Colon (tissue), 2 donors: ENCODE measurements around the gene TTC23.
A peak's percentile ranks its signal among the peaks of the same experiment; 100 is the strongest.

Experiments used
- FAIRE-seq: peaks from 2 replicates; lab custom pipeline; 2012; peaks lifted over from hg19 to GRCh38; lab: Jason Lieb, UNC
- donor health status: control.
- donor health status: control.

Gene TTC23

DNA sequence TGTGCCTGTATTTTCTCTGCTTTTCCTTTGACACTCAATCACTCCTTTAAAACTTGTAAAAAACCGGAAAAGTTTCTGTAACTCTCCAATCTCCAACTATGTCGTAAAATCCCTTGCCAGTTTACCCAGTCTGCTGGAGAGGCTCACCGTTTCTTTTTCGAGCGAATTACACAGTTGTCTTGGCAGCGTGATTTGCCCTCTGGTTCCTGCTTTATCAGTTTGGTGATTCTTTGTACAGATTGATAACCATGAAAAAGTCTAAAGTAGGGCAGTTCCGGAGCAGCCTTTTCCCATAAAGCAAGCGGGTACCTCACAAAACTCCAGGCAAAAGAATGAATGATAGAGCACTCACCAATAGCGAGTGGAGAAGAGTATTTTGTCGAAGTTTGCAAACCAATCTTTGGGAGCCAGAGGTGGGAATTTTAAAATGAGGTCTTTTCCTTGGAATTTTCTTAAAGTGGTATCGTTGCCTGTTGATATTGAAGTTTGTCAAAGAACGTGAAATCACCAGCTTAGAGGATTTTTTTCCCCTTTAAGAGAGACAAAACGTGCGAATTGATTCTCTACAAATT lies at the start of gene TTC23:
TSS of gene TTC23 (minus strand) at position 312 of the 572 bp plus-strand sequence. CDS start 20,869 bp downstream, outside the sequence.
- peak; percentile 57 for FAIRE-seq

DNA sequence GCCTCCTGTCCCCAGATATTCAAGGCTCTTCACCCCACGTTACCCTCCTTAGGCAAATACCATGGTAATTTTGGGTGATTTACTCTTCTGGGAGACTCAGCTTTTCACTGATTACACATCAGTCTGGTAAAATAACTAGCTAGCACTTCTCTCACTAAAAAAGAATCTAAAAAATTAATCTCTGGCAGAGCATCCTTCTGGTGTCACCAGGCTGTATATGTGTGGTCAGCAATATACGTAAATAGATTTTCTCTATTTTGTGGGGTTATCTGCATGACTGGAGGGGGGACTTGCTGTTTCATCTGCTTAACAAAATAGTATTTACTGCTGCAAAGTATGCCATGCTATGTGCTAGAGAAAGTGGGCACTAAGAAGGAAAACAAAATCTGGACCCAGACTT lies 47.0 kb upstream of the TTC23 start:
- no peak for FAIRE-seq

DNA sequence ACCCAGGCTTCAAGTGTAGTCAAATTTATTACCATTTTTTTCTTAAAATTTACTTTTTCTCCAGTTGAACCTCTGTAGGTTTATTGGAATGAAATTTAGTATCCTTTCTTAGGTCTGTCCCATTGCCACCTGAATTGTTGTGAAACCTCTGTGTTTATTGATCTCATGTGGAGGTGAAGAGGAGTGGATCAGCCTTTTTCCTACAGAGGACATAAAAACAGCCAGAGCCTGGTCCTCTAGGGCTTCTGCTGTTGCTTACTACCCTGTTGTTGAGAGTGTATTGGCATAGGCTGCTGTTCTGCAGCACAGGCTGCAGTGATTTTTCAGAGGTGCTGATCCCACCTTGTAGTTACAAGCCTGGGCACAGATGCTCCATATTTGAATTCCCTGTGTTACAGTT lies 46.5 kb upstream of the TTC23 start:
- no peak for FAIRE-seq

DNA sequence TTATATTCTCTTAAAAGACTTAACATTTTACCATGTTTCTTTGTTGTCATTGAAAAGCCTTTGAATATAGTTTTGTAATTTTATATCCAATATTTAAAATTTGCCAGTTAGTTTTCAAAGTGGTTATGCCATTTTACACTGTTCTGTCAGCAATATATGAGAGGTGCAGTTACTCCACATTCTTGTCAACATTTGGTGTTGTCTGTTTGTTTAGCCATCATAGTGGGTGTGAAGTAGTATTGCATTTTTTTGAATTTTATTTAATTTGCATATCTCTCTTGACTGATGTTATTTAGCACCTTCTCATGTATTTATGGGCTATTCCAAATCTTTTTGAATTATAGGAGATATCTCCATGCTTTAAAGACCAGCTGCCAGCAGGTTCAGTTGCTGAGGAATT lies 42.3 kb upstream of the TTC23 start:
- FAIRE-seq = no peak

GRCh38 chr15:99283717-99284116 lies 34.3 kb upstream of the TTC23 start:
- FAIRE-seq = no peak

GRCh38 chr15:99282586-99282985 lies 33.2 kb upstream of the TTC23 start:
- FAIRE-seq = no peak

GRCh38 chr15:99282121-99282520 lies 32.7 kb upstream of the TTC23 start:
- FAIRE-seq = no peak

DNA sequence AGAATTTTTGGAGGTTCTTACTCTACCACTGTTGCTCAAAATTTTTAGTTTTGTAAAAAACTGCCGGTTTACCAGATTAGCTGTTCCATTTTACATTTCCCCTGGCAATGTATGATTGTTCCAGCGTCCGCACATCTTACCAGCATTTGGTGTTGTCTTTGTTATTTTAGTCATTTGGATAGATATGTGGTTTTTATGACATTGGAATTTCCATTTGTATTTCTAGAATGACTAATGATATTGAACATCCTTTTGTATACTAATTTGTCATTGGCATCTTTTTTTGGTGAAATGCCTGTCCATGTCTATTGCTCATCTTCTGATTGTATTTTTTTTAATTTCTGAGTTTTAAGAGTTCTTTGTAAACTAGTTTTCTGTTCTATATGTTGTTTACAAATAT lies 30.4 kb upstream of the TTC23 start:
- no peak for FAIRE-seq

DNA sequence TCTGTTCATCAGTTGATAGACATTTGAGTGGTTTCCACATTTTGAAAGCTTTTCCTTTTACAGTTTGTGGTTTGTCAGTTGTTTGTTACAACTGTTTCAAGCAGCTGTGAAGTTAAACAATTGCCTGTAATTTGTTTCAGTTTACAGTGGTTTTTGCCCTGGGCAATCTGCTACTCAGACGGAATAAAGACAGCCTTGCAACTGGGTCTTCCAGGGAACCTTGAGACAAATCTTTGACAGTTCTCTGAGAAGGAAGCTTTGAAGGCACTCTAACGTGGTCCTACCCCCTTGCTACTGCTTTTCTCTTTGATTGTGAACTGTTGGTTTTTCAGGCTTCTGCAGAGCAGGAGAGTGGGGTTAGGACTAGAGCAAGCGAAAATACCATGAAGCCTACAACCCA lies 29.9 kb upstream of the TTC23 start:
- no peak for FAIRE-seq

DNA sequence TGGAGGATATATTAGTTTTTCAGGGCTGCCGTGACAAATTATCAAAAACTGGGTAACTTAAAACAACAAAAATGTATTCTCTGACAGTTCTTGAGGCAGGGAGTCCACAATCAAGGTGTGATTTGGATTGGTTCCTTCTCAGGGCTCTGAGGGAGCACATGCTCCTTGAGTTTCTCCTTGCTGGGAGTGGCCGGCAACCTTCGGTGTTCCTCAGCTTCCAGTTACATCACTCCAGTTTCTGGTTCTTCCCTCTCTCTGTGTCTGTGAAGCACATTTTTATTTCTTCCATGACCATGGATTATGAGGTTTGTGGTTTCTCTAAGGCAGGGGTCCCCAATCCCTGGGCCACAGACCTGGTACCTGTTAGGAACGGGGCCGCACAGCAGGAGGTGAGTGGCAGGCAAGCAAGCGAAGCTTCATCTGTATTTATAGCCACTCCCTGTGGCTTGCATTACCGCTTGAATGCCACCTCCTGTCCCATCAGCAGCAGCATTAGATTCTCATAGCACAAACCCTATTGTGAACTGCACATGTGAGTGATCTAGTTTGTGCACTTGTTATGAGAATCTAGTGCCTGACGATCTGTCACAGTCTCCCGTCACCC lies 26.2 kb upstream of the TTC23 start:
- FAIRE-seq = no peak

GRCh38 chr15:99275061-99275460 lies 25.7 kb upstream of the TTC23 start:
- no peak for FAIRE-seq

GRCh38 chr15:99273801-99274200 lies 24.4 kb upstream of the TTC23 start:
- no peak for FAIRE-seq

- no peak for FAIRE-seq
These were observed 19.1 kb upstream of the TTC23 start for GRCh38 chr15:99268431-99268830.

- no peak for FAIRE-seq
These were observed 18.6 kb upstream of the TTC23 start for GRCh38 chr15:99267957-99268356.

GRCh38 chr15:99265541-99266070 lies 16.2 kb upstream of the TTC23 start:
- FAIRE-seq = no peak

GRCh38 chr15:99264125-99264524 lies 14.7 kb upstream of the TTC23 start:
- no peak for FAIRE-seq

DNA sequence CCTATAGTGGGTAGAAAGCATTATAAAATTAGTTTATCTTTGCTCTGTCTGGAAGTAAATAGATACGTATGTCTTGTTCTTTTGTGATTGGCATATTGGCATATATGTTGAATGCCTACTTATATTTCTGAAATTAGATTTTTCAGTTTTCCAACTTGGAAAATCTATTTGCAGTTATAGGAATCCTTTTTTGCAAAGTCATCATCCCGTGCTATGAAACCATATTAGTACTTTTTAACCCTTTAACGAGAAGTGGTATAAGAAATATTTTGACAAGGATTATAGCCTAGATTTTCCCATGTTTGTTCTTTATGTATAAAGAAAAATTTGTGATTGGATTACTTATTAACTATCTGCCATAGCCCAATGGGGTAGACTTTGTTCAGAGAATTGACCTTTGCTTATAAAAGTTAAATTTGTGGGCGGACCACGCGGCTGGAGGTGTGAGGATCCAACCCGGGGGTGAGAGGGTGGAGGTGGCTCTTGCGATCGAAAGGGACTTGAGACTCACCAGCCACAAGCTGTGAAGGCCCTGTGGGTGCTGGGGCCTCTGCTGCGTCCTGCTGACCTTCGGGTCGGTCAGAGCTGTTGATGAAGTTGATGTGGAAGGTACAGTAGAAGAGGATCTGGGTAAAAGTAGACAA lies 7.8 kb upstream of the TTC23 start:
- no peak for FAIRE-seq

GRCh38 chr15:99253381-99254090 lies 4.2 kb upstream of the TTC23 start:
- FAIRE-seq = no peak

GRCh38 chr15:99252326-99252725 lies 2.9 kb upstream of the TTC23 start:
- no peak for FAIRE-seq

GRCh38 chr15:99250857-99251841 lies 1.8 kb upstream of the TTC23 start, which contains the start of gene LRRC28:
Gene LRRC28, plus strand, starts transcription at chr15:99251481. Its CDS starts 4,477 bp downstream, at chr15:99255958.
- FAIRE-seq = no peak

GRCh38 chr15:99250494-99250856 lies 1.1 kb upstream of the TTC23 start:
- FAIRE-seq = no peak

- FAIRE-seq = peak; percentile 18
These were observed 620 bp upstream of the TTC23 start for GRCh38 chr15:99250001-99250400.
